ENCODE data around the gene GTF3C6. TPM values are rescaled to one million over a fixed set of nuclear protein-coding genes. Genes with fewer than 3 reads are reported as not detected.
A peak's percentile ranks its signal among the peaks of the same experiment; 100 is the strongest.

The GTF3C6 gene
- total RNA-seq, 4 donors from 2014 or later = 37.1 to 46.1 (median 42.6) TPM

- Histone ChIP-seq H3K4me3 (peak overlapping the region; percentile 69 to 87 (median 79)), H3K4me1 (peaks cover 9 to 19% (median 16%) of the 10 kb centered on the region in 4 donors), H3K27me3 (no peaks in the 10 kb centered on the region), H3K36me3 (peaks cover 0 to 13% (median 11%) of the 10 kb centered on the region in 4 donors), H3K9me3 (no peaks in the 10 kb centered on the region), H3K27ac (replicated peaks in 1 of 4) (peak overlapping the region; percentile 82 to 89 (median 85))
- DNase-seq (ENCODE audit: extremely low spot score) = no peak
- intact Hi-C loops (cut with DNase I) = no loop called here
- 53% methylated on average over 9 of the region's 9 CpGs for WGBS
- TF ChIP-seq, protein P1, sequence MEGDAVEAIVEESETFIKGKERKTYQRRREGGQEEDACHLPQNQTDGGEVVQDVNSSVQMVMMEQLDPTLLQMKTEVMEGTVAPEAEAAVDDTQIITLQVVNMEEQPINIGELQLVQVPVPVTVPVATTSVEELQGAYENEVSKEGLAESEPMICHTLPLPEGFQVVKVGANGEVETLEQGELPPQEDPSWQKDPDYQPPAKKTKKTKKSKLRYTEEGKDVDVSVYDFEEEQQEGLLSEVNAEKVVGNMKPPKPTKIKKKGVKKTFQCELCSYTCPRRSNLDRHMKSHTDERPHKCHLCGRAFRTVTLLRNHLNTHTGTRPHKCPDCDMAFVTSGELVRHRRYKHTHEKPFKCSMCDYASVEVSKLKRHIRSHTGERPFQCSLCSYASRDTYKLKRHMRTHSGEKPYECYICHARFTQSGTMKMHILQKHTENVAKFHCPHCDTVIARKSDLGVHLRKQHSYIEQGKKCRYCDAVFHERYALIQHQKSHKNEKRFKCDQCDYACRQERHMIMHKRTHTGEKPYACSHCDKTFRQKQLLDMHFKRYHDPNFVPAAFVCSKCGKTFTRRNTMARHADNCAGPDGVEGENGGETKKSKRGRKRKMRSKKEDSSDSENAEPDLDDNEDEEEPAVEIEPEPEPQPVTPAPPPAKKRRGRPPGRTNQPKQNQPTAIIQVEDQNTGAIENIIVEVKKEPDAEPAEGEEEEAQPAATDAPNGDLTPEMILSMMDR (IDR thresholded peaks at IDR 0.05) = no peak
- no peak for TF ChIP-seq POLR2A (IDR thresholded peaks at IDR 0.05; ENCODE audit: low read depth)
- TF ChIP-seq POLR2AphosphoS5 (IDR thresholded peaks at IDR 0.05) = no peak
- TF ChIP-seq EP300 (IDR thresholded peaks at IDR 0.05) = no peak
Measured at GRCh38 chr6:110981202-110981600, 22.7 kb downstream of the GTF3C6 start.

DNA sequence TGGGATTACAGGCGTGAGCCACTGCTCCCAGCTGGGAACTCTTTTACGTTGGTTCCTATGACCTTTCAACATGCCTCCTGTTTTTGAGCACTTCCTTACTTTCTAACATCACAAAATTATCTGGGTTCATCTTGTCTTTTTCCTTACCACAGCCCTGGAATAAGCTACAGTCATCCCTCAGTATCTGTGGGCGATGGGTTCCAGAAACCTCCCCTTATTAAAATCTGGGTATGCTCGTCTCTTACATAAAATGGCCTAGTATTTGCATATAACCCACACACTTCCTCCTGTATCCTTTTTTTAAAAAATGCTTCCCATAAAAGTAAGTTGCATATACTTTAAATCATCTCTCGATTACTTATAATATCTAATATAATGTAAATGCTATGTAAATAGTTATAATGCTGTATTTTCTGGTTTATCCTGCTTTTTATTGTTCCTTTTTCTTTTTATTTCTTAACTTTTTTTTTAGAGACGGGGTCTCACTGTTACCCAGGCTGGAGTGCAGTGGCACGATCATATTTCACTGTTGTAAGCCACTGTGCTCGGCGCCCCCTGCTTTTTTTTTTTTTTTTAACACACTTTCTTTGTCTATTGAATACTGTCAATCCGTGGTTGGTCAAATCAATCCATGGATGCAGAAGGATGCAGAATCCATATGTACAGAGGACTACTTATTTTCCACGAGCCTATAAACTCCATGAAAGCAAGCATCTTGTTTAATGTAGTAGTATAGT lies 32.5 kb downstream of the GTF3C6 start:
- H3K36me3 ChIP-seq = peaks cover 31 to 96% (median 65%) of the 10 kb centered on the region in 4 donors
- no peaks in the 10 kb centered on the region for H3K27me3 ChIP-seq
- WGBS = 78% methylated on average over 11 of the region's 11 CpGs

GRCh38 chr6:110996691-110997090 lies 38.2 kb downstream of the GTF3C6 start:
- Histone ChIP-seq H3K36me3 (peaks cover 39 to 91% (median 72%) of the 10 kb centered on the region in 4 donors), H3K27ac (replicated peaks in 1 of 4) (no peak overlapping the region), H3K4me3 (no peak overlapping the region), H3K4me1 (no peaks in the 10 kb centered on the region), H3K9me3 (no peaks in the 10 kb centered on the region), H3K27me3 (no peaks in the 10 kb centered on the region)
- no peak for DNase-seq (ENCODE audit: extremely low spot score)
- WGBS = 96% methylated on average over 9 of the region's 9 CpGs
- intact Hi-C loops (cut with DNase I) = no loop called here
- TF ChIP-seq POLR2AphosphoS5 (IDR thresholded peaks at IDR 0.05) = no peak
- TF ChIP-seq POLR2A (IDR thresholded peaks at IDR 0.05; ENCODE audit: low read depth) = no peak
- TF ChIP-seq, protein P1 (IDR thresholded peaks at IDR 0.05) = no peak
- no peak for TF ChIP-seq EP300 (IDR thresholded peaks at IDR 0.05)

More for the DNA sequence above, 32.5 kb downstream of the GTF3C6 start:
- TF ChIP-seq, protein P1 (IDR thresholded peaks at IDR 0.05) = no peak
- TF ChIP-seq POLR2AphosphoS5 (IDR thresholded peaks at IDR 0.05) (no peak), POLR2A (IDR thresholded peaks at IDR 0.05; ENCODE audit: low read depth) (no peak), EP300 (IDR thresholded peaks at IDR 0.05) (no peak)
- intact Hi-C loops (cut with DNase I) = no loop called here
- Histone ChIP-seq H3K4me1 (no peaks in the 10 kb centered on the region), H3K9me3 (no peaks in the 10 kb centered on the region), H3K4me3 (no peak overlapping the region), H3K27ac (replicated peaks in 1 of 4) (no peak overlapping the region)
- no peak for DNase-seq (ENCODE audit: extremely low spot score)

GRCh38 chr6:110999634-111000270 lies 41.2 kb downstream of the GTF3C6 start:
- TF ChIP-seq POLR2A (IDR thresholded peaks at IDR 0.05; ENCODE audit: low read depth) (no peak), POLR2AphosphoS5 (IDR thresholded peaks at IDR 0.05) (no peak)
- TF ChIP-seq, protein P1 (IDR thresholded peaks at IDR 0.05) = peak; percentile 20 to 37 (median 23)
- Histone ChIP-seq H3K4me1 (no peaks in the 10 kb centered on the region), H3K4me3 (no peak overlapping the region), H3K27ac (replicated peaks in 1 of 4) (no peak overlapping the region), H3K27me3 (no peaks in the 10 kb centered on the region), H3K36me3 (peaks cover 34 to 92% (median 81%) of the 10 kb centered on the region in 4 donors), H3K9me3 (no peaks in the 10 kb centered on the region)
- no peak for DNase-seq (ENCODE audit: extremely low spot score)
- intact Hi-C loops (cut with DNase I) = no loop called here
- 66% methylated on average over 2 of the region's 2 CpGs for WGBS

All from esophagus muscularis mucosa (tissue), 4 donors.